ENCODE measurements around the gene LRMDA. TPM values are rescaled to one million over a fixed set of nuclear protein-coding genes. Genes with fewer than 3 reads are reported as not detected.

Gene LRMDA
- total RNA-seq, 1 experiment from 2014 or later: not detected

- DNase-seq (ENCODE audit: low read depth): no peak
Observed at GRCh38 chr10:75474106-75474505, 42.7 kb downstream of the LRMDA start.

- DNase-seq (ENCODE audit: low read depth): peak; percentile 12
Observed at GRCh38 chr10:75475460-75476182, 44.2 kb downstream of the LRMDA start.

GRCh38 chr10:75476569-75476968 lies 45.1 kb downstream of the LRMDA start:
- DNase-seq (ENCODE audit: low read depth): no peak

GRCh38 chr10:75476985-75477384 lies 45.6 kb downstream of the LRMDA start:
- no peak for DNase-seq (ENCODE audit: low read depth)

- no peak for DNase-seq (ENCODE audit: low read depth)
Observed at GRCh38 chr10:75477680-75478079, 46.3 kb downstream of the LRMDA start.

DNA sequence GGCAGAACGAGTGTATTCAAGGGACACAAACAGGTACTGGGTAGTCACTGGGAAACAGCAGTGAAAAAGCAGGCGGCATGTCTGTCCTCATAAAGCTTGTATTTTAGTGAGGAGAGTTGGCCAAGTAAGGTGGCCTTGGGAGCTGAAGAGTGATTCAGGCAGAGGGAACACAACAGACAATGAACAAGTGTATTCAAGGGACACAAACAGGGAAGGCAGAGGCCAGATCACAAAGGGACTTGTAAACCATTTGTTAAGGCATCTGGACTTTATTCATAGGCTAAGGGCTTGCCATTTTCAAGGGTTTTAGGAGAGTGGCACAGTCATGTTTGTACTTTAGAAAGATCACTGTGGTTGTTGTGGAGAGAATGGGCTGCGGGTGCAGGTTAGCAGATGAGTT lies 49.0 kb downstream of the LRMDA start:
- DNase-seq (ENCODE audit: low read depth): no peak

DNA sequence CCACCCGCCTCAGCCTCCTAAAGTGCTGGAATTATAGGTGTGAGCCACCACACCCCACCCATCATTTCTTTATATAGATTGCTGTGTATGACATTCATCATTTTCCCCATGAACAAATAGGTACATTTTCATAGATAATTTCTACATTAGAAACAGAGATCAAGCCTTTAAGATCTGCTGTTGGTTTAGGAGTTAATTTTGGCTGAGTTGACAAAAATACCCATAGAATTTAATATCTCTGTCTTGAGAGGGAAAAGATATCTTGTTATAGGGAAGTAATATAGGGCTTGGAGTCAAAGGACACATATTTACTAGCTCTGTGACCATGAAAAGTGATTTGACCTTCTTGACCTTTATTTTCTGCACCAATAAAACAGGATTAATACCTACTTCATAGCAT lies 51.8 kb downstream of the LRMDA start:
- DNase-seq (ENCODE audit: low read depth): no peak

DNA sequence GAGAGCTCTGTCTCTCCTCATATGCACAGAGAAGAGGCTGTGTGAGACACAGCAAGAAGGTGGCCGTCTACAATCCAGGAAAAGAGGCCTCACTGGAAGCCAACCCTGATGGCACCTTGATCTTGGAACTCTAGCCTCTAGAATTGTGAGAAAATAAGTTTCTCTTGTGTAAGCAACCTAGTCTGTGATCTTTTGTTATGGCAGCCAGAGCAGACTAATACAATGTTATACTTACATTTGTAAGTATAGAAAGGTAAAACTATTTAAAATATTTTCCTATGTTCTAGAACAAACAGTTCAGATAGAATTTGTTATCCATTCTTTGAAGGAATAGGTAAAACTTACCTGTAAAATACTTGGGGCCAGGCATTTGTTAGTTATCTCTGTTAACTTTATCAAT lies 53.3 kb downstream of the LRMDA start:
- DNase-seq (ENCODE audit: low read depth): no peak

- DNase-seq (ENCODE audit: low read depth): no peak
Observed at GRCh38 chr10:75486591-75486990, 55.2 kb downstream of the LRMDA start.

- no peak for DNase-seq (ENCODE audit: low read depth)
Observed at GRCh38 chr10:75487087-75487754, 55.8 kb downstream of the LRMDA start.

DNA sequence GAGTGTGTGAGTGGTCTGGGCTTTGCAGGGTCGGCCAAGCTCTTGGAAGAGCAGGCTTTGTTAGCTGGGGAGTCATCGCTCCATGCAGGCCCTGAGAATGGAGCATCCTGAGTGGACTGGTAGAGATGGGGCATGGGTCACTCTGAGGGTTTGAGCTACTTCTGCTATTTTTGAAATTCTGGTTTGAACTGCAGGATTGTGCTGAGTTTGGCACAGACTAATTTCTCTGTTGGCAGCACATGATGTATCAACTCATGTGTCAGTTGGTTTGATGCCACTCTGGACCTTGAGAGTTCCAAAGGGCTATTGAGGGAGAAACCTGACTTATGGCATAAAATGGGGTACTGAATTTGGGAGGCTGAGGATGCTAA lies 56.3 kb downstream of the LRMDA start:
- no peak for DNase-seq (ENCODE audit: low read depth)

DNA sequence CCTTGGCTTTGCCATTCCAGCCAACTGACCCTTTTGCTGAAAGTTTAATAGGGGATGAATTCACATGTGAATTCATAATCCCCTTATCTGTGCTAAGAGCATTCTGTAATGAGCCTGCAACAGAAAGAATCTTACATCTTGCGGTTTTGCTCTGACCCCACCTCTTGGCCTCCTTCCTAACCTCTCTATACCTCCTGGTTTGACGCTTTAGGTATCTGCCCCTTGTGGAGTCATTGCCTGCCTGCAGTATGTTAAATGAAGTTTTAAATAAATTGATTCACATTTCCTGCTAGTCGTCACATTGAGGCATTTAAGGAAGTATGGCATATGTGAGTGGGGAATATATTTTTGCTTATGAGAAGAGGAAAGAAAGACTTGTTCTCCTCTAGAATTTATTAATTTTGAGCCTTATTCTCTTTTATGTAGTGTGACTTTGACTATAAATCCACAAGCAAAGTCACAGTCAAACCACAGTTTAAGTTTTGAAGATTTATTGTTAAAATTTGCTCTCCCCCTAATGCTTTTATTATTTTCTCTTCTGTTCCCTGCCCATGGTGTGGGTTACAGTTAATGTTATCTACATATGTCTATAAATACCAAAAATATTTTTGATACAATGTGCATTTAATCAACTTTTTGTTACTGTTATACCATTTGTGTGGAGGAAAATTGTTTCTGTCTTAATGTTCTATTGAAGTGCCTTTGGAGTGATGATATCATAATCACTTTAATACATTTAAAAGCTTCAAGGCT lies 60.9 kb downstream of the LRMDA start:
- peak; percentile 23 for DNase-seq (ENCODE audit: low read depth)

DNA sequence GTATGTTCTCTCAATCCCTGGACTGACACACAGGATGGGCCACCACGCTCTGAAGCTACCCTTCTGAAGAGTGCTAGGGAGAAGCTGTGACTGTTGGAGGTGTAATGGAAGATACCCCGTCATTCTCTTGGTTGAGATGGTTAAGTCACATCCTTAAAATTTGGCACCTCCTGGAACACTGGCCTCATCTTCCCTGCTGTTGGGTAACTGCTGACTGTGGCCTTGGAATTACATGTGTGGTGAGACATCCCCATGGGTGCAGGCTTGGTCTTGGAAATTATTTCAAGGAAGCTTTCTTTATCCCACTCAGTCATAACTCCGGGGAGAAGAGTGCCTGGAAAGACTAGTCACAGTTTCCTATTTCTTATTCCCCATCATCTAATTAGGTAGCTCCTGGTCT lies 62.0 kb downstream of the LRMDA start:
- DNase-seq (ENCODE audit: low read depth): no peak

- no peak for DNase-seq (ENCODE audit: low read depth)
Observed at GRCh38 chr10:75495434-75496190, 64.2 kb downstream of the LRMDA start.

DNA sequence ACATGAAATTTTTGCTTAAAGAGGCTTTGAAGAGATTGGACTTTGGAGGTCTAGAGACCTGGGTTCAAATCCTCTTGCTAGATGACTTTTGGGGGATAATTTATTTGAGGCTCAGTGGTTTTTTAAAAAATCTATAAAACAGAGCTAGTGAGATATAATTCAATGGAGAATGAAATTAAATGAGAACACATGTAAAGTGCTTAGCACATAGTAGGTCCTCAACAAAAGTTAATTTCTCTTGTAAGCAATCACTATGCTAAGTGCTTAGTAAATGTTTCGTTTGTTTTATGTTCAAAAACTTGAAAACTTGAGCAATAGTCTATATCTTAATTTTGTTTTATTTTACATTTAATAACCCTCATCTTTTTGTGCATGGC lies 64.8 kb downstream of the LRMDA start:
- no peak for DNase-seq (ENCODE audit: low read depth)

GRCh38 chr10:75497997-75498883 lies 66.8 kb downstream of the LRMDA start:
- DNase-seq (ENCODE audit: low read depth): peak; percentile 8

- no peak for DNase-seq (ENCODE audit: low read depth)
Observed at GRCh38 chr10:75498884-75499350, 67.5 kb downstream of the LRMDA start.

DNA sequence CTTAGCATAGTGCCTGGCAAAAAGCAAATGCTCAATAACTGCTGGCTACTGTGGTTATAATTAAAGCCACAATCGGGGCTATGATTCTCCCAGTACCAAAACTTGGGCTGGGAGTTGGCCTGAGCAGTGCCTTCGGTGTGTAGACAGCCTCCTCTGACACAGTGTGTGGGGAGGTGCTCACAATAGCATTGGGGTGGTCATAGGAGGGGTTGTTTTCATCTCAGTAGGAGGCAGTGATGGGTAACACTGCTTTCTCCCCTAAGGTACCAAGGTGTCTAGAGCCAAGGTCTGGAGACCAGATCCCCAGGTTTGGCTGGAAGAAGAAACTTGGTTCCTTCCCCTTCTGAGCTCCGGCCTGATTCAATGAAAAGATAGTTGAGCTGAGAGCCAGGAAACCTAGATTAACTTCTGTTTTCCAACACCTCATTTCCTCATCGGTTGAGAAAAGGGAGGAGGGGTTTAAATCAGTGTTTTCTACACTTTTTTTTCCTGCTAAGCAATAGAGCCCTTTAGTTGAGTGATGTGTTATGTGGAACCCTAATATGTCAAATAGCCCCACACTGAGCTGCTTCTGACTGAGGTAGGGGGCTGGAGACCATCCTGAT lies 68.2 kb downstream of the LRMDA start:
- no peak for DNase-seq (ENCODE audit: low read depth)

DNA sequence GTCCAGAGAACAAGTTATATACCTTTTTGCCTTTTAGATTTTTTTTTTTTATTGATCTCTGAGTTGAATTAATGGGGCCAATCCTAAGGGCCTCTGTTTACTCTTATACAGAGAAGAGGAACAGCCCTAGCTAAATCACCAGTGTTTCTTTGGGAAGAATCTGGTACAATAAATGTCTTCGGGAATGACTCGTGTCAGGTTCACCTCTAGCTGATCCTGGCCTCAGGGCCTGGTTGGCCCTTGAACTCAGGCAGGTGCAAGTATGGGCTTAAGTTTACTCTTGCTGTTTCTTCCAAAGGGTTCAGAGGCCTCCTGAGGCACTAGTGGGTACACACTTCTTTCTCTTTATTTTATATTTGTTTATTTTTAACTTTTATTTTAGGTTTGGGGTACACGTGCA lies 71.0 kb downstream of the LRMDA start:
- no peak for DNase-seq (ENCODE audit: low read depth)

DNA sequence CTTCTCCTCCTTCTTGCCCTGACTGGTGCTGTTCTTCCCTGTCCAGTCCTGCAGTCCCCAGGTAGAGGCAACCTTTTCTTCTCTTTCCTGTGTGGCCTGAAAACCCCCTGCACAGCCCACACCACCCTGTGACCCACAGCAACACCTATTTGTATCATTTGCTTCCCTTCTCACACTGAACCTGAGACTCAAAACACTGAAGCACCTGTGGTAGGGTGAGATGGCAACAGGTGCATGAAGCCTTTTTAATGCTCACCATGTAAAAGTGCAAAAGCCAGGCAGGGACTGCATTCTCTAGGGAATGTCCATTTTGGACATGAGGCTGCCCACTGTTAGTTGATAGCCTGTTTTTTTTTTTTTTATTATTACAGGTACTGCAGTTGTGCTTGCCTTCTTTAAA lies 71.4 kb downstream of the LRMDA start:
- no peak for DNase-seq (ENCODE audit: low read depth)

GRCh38 chr10:75505293-75505692 lies 73.9 kb downstream of the LRMDA start:
- DNase-seq (ENCODE audit: low read depth): no peak

Measured in Daoy (cell line).